CD4-positive, alpha-beta T cell treated with Interleukin-21 for 1 hour (primary cell): ENCODE results near the gene MCTP1.
A peak's percentile ranks its signal among the peaks of the same experiment; 100 is the strongest.

Experiments
- DNase-seq: peaks from one replicate; pipeline ENCODE4 v3.0.0-alpha.2; 2020

Gene MCTP1

GRCh38 chr5:94928891-94929290, 356.0 kb downstream of the MCTP1 start:
- no peak for DNase-seq

- DNase-seq: no peak
These were observed 364.3 kb downstream of the MCTP1 start for GRCh38 chr5:94920570-94920969.

GRCh38 chr5:94916619-94917018, 368.3 kb downstream of the MCTP1 start:
- no peak for DNase-seq

GRCh38 chr5:94911276-94911675, 373.6 kb downstream of the MCTP1 start:
- no peak for DNase-seq

- no peak for DNase-seq
These were observed 374.2 kb downstream of the MCTP1 start for GRCh38 chr5:94910721-94911120.

DNA sequence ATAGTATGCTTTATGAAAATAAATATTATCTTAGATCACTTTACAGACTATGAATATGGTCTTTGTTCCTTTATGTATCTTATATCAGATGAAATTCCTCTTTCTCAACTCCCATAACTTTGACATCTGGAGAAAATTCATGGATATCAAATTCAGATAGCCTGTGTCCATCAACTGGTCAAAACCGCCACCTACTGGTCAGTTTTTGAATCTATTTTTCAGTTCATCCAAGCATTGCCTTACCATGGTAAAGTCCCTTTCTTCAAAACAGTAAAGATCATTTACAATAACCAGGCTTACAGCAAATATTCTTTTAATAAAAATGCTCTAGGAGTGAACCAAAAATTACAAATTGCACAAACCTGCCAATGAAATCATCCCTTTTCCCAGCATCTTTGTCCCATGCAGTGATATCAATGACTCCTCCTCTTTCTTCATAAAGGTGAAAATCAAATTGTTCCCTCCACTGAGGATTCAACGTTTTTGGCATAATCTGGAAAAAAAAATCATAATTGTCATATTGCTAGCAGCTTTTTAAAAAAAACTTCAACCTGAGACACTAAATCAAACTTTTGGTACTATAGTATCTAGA, 375.9 kb downstream of the MCTP1 start:
- DNase-seq: peak; percentile 17

DNA sequence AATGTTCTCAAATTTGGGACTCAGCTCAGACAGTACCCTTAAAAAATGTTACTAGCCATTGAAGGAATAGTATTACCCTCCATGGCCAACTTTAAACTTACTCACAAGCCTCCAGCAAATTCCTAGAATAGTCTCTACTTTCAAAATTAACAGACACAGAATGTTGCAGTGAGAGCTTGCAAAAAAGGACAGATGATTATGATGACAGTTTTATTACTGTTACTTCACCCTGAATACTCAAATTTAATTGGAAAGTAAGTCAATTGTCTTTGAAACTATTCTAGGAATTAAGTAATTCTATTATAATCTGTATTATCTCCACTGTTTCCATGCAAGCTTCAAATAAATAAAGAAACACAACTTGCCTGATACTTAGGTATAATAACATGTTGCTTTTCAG, 378.1 kb downstream of the MCTP1 start:
- no peak for DNase-seq

- no peak for DNase-seq
These were observed 381.2 kb downstream of the MCTP1 start for GRCh38 chr5:94903726-94904125.

- no peak for DNase-seq
These were observed 383.5 kb downstream of the MCTP1 start for GRCh38 chr5:94901191-94901979.

DNA sequence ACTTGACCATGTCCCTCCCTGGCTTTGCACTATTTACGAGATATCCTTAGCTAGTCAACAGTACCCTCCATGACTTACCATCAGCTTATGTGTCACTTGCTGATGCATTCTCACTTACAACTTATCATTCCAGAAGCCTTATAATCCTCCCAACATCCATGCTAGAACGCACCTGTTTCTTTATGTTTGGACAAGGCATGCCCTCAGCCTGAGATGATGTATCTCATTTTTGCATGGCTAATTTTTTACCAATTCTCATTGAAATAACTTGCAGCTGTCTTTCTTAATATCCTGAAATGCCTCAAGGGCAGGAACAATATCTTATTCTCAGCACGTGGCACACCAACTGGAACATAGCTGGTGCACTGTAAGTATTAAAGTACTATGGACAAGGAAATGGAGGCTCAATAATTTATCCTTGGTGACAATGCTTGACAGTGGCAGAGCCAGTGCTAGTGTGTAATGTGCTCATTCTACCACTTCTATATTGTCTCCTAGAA, 384.8 kb downstream of the MCTP1 start:
- no peak for DNase-seq

- DNase-seq: no peak
These were observed 391.3 kb downstream of the MCTP1 start for GRCh38 chr5:94893412-94894135.

GRCh38 chr5:94891972-94892371, 392.9 kb downstream of the MCTP1 start:
- DNase-seq: no peak

DNA sequence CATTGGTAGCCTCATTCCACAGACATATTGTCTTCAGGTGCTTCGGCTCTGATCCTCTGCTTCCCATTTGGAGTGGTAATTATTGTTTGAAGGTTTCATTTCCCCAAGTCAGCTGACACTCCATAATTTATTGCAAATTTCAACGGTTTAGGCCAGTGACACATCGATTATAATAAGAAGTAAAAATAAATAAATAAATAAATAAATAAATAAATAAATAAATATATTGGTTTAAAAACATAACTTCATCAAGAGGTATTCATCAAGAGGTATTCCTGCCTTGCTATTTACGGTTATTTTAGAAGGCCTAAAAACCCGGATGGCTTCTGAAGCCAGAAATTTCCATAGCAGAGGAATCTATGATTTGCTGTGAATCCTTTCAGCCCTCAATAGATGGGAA, 393.3 kb downstream of the MCTP1 start:
- no peak for DNase-seq

- no peak for DNase-seq
These were observed 394.0 kb downstream of the MCTP1 start for GRCh38 chr5:94890907-94891306.

GRCh38 chr5:94888674-94889073, 396.2 kb downstream of the MCTP1 start:
- no peak for DNase-seq

- DNase-seq: no peak
These were observed 399.0 kb downstream of the MCTP1 start for GRCh38 chr5:94885931-94886330.

- DNase-seq: no peak
These were observed 400.6 kb downstream of the MCTP1 start for GRCh38 chr5:94884311-94884710.

DNA sequence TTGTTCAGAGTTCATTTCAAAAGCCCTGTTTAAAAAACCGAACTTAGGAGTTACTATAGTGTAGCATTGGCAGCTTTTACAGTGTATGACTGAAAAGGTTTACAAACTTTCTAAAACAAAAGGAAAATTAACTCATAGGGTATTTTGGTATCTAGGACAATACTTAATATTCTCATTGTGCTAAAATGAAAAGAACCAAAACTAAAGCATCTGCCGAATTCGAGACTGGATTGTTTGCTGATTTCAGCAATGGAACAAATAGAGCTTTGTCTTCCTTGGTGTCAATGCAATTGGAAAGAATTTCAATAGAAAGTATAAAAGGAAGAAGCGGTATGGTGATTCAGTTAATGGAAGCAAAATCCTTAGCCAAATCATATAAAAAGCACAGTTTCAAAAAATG, 412.4 kb downstream of the MCTP1 start:
- DNase-seq: no peak

DNA sequence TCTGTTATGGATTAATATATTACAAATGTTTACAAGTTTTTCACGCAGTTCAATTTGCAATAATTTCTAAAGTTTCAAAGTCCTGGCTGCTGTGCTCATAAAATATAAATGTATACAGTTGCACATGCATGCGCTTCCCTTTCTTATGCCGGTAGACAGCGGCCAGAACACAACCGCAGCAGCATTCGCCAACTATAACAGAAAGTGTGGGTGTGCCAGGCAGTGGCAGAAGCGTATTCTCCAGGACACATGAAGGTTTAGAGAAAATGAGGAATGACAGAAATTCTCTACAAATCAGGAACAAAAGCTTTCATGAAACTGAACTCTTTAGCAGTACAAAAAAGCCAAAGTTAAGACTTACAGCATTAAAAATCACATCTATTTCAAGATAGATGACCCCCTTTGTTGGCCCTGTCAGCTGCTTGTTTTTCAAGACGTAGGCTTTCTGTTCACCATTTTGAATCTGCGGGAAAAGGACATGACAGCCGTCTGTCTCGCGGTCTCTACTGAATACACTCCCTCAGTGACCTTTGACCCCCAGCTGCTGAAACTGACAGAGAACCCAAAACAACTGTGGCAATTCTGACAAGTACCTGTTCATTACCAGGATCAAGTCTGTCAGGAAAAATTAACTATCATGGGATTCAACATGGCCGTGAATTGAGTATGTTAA, 414.2 kb downstream of the MCTP1 start:
- DNase-seq: no peak

GRCh38 chr5:94869921-94870320, 415.0 kb downstream of the MCTP1 start:
- no peak for DNase-seq

DNA sequence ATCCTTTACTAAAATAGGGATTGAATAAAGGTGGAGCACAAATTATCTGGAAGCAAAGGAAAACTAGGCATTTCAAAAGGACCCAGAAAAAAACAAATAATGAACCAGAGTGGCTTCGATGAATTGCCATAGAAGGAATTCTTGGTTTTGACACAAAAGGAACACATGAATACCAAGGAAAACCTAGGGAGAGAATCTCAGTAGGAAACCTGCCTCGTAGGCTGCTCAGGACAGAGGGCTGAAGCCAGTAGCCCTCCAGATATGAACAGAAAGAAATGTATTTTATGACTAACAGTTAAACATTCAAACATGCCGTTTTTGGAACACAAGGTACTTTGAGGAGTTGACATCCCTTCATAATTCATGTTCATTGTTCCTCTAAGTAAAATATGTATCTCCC, 420.9 kb downstream of the MCTP1 start:
- DNase-seq: no peak

DNA sequence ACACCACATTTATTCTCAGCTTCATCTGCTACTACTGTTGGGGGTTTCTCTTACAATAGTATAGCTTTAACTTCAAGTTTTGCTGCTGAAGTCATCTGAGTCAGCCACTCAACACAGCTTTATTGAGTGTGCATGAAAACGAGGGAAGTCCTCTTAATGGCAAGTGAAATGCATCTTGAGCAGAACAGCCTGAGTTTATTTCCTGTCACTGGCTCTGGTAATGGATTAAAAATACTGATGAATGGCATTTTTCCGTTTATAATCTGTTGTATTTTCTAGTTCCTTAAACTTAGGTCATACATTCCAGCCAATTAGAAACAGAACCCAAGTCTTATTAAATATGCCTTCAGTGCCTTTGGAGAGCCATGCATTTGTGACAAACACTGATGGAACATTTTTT, 427.8 kb downstream of the MCTP1 start:
- DNase-seq: no peak

- DNase-seq: no peak
These were observed 428.6 kb downstream of the MCTP1 start for GRCh38 chr5:94856257-94856800.
